Measurements from ENCODE around the gene HERC2.

Gene HERC2

DNA sequence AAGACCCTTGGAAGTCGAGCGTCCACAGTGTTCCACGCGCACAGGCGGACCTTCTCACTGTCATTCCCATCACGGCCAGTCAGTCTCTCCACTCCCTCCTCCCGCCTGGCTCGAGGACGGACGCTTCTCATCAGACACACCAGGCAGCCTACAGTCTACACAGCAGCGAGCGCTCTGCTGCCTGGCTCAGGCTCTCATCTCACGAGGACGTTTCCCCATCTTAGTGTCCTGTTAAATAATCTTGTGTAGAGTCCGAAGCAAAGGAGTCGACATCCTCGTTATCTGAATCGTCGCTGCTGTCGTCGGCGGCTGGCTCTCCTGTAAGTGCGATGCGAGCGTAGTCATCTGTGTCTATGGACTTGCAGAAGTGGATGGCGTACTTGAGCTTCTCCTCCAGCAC lies 210.4 kb downstream of the HERC2 start:
- no peak for DNase-seq

DNA sequence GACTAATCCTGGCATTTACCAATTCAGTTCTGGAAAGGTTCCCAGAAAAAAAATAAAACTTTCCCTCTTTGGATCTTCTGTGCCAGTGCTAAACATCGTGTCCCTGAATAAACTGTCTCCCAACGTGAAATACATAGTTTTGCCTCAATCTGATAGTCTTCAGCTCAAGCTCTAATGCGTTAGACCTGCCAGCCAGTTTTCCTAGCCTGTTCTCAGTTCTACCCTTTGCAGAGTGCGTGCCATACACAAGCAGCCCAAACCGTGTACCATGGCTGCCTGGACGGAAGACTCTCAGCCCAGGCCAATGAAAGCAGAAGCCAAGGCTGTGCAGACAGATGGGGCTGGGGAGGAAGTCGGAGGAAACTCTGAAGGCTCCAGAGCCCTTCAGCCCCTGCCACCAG lies 211.5 kb downstream of the HERC2 start:
- DNase-seq, result no peak

DNA sequence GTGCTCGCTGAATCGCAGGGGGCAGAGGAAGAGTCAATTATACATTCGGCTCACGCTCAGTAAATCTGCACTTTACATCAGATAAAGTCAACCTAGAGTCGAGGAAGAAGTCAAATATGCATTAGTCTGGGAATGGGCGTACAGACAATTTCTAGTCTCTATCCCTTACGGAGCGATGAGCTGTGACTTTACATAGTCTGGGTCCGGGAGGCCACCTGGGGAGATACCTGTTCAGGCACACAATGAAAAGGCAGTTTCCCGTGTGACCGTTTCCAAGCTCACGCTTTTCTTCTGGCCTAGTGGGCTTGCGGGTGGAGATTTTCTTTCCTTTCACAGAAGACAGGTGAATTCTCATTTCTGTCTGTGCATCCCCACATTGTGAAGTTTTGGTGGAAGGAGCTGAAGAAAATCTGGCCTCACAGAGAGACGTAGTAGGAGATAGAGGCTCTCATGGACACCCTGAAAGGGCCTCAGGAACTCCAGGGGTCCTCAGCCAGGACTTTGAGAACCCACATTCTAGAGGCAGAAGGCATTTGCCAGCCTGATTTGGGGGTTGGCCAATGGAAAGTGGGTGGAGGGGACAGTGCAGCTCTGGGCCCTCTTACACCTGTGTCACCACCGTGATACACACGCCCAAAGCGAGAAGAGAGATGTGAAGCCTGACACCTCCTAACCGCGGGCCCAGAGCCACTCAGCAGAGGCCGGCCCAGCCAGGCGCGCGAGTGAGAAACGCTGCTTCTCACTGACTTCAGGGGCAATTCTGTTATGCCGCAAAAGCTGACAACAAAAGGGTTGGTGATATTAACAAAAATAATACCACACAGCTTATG lies 212.1 kb downstream of the HERC2 start:
- DNase-seq, result no peak

DNA sequence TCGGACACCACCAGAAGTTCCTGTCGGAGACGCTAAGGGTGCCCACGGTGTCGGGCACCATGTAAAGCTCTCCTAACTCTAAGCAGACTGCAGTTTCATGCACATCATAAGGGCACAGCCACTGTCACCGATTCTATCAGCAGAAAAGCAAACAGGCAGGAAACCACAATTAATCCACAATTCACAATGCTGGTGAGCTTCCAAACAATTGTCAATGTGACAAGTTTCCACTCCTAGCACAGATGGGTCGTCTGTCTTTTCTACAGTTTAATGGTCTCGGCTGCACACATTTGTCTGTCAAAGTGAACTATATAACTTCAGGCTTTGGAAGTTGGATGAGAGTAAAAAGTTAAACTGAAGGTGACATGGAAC lies 214.1 kb downstream of the HERC2 start:
- no peak for DNase-seq

DNA sequence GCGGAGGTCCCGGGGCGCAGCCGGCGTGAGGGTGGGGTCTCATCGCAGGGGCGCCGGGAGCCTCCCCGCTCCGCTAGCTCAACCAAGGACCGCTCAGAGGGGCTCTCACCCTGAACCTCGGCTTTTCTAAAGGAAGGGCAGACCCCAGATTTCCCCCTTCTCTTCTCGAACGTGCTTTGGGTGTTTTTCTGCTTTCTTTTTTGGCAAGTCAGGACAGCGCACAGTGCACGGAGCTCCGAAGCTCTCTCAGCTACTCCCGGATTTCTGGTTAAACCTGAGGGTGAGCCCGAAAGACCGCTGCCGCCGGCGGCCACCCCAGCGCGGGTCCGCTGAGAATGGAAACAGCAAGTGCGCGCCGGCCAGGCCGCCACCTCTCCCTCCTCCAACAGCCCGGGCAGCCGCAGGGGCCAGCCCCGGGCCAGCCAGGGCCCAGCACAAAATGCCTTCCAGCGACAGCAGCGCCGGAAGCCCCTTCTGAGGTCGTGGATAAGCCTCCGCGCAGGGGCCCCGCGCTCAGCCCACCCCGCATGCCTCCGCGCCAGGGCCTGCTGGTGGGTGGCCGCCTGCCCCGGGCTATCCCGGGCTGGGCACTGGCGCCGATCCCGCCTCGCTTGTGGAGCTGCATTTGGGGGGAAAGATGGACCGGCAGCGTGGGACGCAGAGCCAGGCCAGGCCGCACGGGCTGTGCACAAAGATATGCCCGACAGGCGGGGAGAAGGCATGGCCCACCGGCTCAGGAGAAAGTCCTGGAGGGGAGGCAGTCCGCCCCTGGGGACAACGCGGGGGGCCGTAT lies 214.7 kb downstream of the HERC2 start:
- no peak for DNase-seq

DNA sequence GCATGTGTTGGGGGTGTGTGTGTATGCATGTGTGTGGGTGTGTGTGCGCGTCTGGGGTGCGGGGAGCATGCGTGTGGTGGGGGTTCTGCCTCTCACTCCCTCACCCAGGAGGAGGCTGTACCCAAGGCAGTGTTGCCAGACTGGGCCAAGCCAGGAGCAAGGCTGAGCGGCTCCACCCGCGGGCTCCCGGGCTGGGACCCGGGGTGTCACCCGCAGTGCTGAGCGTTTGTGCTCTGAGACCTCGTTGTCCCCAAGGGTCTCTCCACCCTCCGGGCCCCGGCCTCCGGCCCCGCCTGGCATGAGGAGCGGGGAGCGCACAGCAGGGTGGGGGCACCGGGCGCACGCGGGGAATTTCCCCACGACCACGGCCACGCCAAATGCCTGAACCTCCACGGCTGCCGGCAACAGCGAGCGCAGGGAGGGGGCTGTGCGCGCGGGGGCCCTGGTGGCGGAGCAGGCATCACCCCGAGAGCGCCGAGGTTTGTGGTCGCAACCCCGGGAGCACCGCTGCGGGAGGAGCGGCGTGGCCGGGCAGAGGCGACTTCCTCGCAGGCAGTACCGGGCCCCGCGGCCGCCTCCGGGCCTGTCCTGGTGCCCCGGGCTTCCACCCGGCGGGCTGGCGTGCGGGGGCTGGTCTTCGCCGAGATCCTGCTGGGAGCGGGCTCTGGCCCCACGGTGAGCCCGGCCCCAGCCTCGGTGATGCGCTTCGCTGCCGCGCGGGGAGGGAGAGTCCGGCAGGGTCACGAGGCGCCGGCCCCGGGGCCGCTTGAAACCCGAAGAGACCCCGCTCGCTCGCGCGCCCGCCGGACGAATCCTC lies 215.5 kb downstream of the HERC2 start:
- no peak for DNase-seq

DNA sequence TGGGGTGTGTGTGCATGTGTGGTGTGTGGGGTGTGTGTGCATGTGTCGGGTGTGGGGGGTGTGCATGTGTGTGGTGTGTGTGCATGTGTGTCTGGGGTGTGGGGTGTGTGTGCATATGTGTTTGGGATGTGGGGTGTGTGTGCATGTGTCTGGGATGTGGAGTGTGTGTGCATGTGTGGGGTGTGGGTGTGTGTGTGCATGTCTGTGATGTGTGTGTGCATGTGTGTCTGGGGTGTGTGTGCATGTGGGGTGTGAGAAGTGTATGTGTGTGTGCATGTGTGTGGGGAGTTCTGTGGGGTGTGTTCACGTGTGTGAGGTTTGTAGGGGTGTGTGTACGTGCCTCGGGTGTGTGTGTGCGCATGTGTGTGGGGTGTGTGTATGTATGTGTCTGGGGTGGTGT lies 216.2 kb downstream of the HERC2 start:
- DNase-seq, result no peak

DNA sequence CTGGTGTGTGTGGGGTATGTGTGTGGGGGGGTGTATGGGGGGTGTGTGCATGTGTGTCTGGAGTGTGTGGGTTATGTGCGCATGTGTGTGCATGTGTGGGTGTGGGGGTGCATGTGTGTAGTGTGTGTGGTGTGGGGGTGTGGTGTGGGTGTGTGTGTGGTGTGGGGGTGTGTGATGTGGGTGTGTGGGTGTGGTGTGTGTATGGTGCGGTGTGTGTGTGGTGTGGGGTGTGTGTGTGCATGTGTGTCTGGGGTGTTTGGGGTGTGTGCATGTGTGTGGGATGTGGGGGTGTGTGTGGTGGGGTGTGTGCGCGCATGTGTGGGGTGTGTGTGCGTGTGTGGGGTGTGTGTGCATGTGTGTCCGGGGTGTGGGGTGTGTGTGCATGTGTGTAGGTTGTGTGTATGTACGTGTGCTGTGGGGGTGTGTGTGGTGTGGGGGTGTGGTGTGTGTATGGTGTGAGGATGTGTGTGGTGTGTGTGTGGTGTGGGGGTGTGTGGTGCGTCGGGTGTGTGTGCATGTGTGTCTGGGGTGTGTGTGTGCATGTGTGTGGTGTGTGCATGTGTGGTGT lies 216.7 kb downstream of the HERC2 start:
- DNase-seq, result no peak

DNA sequence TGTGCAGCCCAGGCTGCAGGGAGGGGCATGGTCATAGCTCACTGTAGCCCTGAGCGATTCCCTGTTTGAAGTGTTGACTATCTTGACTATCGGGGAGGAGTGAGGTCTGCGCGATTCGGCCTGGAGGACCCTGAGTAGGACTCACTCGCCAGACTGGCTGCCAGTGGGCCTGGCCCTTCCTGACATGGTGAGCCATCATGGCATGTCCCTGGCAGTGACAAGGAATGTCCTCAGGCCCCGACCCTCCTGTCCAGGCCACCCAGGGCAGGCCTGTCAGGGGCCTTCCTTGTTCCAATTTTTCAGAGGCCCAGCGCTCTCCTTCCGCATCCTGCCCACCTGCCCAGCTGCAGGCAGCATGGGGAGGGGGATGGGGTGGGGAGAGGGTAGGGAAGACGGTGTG lies 217.7 kb downstream of the HERC2 start:
- no peak for DNase-seq

DNA sequence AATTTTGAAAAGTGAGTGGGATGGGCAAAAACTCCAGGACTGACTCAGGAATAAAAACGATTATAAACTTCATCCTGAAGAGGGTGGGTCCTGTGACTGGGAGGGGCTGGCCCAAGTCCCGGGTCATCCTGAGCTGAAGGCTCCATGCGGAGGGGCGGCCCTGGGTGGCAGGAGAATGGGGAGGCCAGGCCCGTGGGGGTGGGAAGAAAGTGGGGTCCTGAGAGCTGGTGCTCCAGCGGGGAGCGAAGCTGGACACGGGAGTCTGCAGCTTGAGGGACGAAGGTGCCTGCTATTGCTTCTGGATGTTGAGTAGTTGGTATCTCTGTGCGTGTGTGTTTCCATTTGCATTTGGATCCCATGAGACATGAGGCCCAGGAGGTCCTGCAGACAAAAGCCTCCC lies 218.1 kb downstream of the HERC2 start:
- no peak for DNase-seq

DNA sequence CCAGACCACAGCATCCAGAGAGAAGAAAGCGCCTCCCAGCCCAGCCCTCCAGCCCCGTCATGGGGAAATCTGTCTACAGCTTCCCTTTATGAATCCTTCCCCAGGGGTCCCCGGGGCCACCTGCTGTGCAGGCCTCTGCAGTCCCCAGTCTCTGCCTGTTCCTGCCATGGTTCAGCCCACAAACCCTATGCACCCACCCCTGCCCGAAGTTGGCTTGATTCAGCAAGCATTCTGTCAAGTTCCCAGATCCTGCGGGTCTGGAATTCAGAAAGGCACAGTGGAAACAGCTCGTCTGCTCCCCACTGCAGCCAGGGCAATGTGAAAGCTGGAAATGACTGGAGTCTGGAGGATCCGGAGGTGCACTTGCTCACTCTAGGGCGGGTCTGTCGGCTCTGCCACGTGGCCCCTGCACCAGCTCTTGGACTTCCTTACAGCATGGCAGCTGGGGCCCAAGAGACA lies 220.0 kb downstream of the HERC2 start:
- DNase-seq, result no peak

DNA sequence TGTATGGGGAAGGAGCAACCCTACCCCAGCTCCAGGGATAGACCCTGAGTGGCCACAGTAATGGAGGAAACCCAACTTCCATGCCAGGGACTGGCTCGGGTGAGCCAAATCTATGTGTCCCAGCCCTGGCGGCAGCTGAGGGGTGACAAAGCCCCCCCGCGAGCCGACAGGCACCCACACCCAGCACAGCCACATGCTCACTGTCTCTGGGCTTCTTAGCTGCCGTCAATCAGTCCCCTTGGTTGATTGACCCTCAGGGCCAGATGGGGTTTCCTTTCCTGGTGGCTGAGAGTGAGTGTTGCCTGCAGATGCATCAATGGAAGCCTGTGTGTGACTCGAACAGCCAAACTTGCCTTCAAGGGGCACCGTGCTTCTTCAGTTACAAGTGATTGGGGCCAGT lies 220.8 kb downstream of the HERC2 start:
- no peak for DNase-seq

DNA sequence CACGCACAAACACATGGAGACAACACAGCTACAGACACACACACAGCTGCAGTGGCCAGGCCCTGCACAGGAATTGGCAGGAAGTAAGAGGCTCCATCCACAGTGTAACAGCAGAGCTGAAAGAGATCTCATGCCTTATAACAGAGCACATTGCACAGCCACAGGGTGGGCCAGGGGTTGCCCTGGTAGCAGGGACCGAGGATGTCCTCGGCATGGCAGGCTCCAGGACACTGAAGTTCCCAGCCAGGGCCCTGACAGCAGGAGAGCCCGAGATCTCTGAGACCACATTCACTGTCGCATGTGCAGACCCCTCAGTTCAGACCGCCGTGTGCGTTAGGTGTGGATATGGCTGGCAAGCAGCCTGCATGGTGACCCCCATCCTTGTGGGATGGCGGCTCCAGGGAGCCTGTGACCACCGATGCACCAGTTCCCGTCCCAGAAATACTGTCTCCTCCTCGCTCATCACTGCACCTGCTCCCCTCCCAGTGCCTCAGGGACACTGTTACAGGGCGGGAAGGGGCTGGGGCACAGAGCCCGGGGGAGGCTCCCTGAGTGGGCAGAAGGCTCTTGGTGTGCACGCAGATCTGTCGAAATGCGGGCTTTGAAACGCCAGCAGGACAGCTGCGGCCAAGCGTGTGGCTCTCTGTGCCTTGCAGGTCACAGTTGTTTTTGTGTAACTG lies 221.3 kb downstream of the HERC2 start:
- DNase-seq, result no peak

DNA sequence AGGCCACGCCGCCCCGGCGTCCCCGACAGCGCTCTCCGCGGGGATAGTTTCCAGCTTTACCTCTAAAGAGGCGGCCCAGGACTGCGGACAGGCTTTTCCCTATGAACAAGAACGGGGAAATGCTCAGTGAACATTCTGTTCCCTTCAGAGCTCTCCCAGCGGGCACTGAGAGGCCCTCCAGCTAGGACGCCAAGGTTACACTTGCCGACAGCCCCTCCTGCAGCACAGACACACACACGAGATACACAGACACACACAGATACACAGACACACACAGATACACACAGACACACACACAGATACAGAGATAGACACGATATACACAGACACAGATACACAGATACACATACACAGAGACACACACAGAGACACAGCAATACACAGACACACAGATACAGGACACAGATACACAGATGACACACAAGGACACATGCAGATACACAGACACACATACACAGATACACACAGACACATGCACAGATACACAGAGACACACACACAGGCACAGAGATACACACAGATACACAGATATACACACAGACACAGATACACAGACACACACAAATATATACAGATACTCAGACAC lies 222.3 kb downstream of the HERC2 start:
- no peak for DNase-seq

DNA sequence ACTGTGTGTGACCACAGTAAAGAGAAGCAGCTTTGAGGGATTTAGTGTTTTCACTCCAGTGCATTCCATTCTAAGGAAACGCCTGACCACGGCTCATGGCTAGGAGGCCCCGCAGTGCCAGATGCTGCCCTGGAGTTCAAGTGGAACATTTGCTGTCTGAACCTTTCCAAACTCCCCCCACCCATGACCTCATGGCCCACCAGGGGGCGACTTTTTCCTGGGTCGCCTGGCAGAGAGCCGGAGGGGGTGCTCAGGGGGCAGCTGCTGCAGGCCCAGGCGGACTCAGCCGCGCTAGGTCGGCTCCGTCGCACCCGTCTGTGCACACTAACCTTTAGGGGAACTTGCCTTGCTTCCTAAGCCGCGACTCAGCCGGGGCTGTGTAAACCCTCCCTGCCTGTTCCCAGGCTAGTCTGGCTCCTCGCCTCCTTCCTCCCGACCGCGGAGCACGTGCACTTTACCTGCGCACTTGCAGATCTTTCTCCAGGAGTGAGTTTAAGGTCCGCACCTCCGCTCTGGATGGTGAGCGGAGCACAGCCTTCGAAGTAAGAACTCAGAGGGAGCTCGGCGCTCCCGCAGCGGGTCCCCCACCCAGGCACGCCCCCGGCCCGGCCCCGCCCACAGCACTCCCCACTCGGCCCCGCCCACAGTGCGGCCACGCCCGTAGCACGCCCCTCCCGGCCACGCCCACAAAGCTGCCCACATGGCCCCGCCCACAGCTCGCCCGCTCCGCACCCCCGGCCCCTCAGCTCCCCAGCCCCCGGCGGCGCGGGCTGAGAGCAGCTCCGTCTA lies 223.0 kb downstream of the HERC2 start, which contains the start of gene OCA2:
Gene OCA2 (minus strand): TSS at position 550 of the 789 bp plus-strand sequence. CDS start 17,441 bp downstream, outside the sequence.
- peak; percentile 51 for DNase-seq

DNA sequence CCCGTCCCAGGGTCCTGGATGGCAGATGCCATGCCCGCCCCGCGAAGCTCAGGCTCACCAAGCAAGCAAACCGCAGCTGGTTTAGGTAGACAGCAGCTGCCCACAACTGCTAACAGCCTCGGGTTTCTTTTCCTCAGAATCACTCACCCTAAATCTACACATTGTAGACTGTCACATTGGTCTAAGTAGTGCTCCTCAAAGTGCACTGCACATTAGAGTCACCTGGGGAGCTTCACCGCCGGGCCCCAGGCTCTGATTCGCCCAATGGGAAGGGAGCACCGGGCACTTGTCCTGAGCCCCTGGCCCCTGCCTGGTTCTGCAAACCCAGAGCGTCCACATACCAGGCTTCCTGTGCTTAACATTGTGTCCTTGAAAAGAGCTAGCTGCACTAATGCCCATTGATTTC lies 223.6 kb downstream of the HERC2 start:
- DNase-seq, result no peak

DNA sequence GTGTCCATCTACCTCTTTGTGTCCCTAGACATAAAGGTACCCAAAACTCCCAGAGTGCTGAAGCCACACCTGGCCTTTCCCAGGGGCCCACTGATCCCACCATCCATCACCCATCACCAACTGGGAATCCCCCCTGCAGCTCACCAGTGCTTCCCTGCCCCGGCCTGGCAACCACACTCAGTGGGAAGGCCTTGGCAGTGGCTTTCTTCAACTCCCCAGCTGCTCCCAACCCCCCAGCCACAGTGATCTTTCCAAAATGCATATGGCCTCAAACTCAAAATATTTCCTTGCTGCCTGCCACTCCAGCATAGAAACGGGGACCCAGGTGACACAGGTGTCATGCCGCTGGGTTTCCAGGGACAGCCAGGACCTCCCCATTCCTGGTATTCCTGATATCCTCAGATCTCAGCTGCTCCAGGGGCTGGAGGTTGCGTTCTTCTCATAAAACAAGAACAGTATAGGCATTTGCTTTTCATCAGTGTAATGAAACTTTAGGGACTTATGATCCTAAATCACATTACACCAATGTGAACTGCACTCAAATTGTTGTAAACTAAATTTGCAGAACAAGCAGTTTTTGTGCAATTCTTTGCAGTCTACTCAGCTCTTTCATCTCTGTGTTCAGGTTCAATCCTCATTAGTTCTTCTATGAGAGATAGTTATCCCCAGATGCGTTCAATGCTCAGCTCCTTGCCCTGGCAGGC lies 224.2 kb downstream of the HERC2 start:
- no peak for DNase-seq

DNA sequence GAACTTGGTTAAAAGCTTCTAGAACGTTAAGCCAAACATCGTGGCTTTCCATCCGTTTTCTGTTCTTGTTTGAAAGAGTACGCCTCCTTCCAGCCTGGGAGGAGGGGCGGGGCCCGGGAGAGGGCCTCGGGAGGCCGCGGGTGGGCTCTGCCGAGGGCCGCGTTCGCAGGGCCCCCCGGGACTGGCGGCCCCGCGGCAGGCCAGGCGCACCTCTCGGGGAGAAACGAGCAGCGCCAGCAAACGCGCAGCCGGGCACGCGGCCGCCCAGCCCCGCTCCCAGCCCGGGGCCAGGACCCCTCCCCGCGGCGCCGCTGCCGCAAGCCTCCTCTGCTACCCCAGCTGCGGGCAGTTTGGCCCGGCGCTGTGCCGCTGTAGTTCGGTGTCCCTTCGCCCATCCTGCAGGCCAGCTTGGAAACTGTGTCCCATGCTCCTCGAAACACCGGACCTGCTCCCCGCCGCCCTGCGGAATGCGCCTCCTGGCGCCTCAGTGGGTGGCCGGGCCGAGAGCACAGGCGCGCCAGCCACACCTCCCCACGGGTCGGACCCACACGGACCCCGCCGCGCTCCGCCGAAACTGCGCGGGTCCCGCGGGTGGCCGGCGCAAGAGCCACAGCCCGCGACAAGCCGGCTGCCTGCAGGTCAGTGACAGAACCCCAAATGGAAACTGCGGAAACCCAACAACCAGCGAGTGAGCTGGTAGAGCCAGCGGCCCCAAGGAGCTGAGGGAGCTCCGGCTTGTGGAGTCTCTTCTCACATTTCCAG lies 225.1 kb downstream of the HERC2 start:
- DNase-seq, result no peak

DNA sequence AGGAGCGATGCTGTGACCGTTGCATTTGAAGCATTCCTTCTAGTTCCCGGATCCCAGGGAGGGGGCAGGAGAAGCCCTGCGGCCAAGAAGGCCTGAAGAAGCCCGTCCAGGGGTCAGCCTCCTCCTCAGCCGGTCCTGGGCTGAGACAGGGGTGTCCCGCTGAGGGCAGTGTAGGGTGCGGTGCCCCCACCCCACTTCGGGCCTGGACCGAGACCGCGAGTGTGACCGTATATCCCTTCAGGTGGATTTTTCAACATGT lies 225.6 kb downstream of the HERC2 start:
- no peak for DNase-seq
